GM15510 (cell line): ENCODE data around the gene PTPRZ1.

Experiments used
- POLR2A ChIP-seq: IDR thresholded peaks from 3 replicates; pipeline ENCODE4 v1.6.1; 2011; ENCODE audit warnings: borderline replicate concordance; ENCODE audit not compliant: insufficient read length; ENCODE audit errors: extremely low read depth

PTPRZ1 gene

DNA sequence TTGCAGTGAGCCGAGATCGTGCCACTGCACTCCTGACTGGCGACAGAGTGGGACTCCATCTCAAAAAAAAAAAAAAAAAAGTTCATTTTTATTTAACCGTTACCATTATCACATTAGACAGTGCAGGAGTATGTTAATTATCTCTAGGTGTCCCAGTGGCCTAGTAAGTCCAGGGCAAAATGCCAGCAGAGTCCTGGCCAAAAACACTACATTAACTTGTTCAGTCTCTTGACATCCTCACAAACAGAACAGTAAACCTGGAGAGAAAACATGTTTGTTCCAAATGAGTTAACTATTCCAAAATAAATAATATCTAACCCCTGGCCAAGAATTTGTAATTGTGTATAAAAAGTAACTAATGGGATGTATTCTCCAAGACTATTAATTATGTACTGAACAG lies 43.2 kb downstream of the PTPRZ1 start:
- no peak for TF ChIP-seq POLR2A

DNA sequence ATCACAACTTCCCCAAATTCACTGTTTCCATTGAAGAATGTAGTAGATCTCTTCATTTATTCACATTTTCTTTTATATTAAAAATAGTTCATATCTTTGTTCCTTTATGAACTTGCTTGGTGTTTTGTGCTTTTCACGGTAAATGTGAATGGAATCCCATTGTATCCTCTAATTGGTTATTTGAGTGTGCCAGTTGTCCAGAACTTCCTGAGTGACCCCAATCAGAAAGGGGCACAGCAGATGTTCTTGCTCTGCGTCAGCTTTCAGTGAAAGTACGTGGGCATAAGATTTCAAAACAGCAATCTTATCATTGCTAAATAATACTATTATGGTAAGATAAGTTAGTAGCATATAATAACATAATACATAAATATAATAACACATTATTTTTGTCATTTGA lies 47.0 kb downstream of the PTPRZ1 start:
- TF ChIP-seq POLR2A, result no peak

DNA sequence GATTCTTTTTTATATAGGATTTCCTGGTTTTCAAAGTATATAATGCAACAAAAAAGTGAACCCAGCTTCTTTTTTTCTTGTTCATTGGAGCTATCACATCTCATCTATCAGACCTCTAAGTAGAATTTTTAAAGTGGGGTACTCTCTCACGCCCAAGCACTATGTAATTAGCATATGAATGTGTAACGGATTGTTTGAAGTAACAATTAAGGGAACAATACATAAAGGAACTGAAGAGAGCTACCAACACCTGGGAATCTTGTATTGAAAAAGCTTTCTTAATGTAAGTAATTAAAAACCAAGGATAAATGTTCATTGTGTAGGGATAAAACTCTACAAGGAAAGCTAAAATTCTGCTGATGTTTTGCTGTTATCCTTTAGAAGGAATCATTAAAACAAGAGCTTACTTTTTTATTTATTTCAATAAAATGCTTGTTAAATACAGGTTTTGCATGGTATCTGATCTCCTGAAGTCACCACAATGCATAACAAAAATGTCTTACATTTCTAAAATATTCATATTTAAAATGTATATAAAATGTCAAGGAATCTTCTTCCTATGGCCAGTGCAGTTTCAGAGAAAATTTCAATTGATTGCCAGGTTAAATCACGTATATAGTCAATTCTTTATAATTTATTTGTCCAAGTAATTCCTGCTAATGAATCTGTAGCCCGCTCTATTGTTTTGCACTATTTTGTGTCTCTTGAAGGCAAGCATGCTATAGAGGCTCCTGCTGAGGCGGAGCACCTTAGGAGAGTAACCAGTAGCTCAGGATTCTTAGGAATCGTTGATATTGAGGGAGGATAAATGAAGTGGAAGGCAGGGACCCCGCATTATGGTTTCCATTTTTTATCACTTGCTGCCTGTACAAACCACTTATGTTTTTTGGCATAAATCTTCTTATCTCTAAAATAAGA lies 51.6 kb downstream of the PTPRZ1 start:
- TF ChIP-seq POLR2A, result no peak

DNA sequence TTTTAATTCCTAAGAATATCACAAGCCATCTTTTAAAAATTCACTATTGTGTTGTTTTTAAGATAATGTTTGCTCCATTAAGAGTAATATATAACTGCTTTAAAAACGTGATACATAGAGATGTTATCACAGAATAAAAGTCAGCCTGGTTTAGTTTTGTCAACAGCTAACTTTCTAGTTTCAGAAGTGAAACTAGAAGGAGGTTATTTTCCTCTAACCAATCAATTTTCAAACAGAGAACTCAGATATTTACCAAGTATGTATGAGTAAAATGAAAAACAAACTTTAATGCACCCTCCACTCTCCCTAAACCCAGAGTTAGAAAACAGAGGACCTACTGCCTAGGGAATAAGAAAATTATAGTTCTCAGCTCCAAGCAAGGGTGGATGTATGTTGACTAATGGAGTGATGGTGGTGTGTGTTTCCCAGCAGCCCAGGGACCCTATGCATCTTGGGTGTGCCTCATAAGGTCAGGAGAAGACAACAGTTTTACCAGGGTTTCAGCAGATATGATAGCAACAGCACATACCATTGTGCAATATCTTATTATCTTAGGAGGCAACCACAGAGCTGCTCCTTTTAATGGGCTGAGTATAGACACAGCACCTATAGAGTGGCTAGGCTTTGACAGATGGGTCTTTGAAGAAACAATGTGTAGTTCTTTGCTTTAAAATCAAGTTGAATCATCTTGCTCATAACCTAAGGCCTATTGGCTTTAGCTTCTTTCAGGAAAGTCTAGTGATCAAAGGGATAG lies 58.4 kb downstream of the PTPRZ1 start:
- no peak for TF ChIP-seq POLR2A

DNA sequence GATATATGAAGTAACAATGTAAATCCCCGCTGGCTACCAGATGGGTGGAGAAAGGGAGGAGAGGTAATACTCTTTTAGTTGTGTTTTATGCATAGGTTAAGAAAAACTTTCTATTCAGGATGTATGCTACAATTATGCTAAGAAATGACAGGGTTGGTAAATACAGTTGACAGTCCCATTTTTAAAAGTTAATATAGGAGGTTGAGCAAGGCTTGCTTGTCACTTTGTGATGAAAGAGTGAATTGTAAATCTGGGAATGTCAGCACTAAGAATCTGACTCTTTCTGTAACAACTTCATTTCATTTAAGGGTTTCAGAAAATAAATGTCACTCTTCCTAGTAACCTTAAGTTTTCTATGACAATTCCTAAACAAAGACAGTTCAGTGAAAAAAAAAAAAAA lies 59.8 kb downstream of the PTPRZ1 start:
- TF ChIP-seq POLR2A, result no peak

DNA sequence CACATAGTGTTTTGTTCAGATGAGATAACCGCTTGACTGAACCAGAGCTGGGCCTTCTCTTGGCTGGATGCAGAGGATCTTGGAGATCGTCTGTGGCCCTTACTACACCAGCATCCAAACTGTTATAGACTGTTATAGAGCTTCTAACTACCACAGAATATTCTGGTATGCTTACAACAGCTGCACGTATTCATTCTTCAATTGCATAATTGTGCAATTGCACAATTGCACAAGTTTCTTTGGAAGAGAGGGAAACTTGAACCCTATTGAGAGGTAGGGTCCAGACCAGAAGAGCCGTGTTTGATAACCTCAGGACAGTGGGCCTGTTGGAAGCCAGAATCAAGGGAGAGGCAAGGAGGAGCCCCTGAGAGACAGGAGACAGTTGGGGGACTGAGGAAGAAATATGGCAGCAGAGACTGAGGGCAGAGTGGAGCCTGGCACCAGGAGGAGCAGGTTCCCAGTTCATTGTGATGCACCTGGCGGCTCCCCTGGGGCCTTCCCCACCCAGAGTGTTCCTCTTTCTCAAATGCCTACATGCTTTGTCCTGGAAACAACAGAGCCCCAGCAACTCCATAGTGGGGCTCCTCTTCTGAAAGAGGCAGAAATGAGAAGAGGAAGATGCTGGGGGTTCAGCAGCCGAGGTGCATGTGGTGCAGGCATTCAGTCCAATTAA lies 64.1 kb downstream of the PTPRZ1 start:
- TF ChIP-seq POLR2A, result no peak

DNA sequence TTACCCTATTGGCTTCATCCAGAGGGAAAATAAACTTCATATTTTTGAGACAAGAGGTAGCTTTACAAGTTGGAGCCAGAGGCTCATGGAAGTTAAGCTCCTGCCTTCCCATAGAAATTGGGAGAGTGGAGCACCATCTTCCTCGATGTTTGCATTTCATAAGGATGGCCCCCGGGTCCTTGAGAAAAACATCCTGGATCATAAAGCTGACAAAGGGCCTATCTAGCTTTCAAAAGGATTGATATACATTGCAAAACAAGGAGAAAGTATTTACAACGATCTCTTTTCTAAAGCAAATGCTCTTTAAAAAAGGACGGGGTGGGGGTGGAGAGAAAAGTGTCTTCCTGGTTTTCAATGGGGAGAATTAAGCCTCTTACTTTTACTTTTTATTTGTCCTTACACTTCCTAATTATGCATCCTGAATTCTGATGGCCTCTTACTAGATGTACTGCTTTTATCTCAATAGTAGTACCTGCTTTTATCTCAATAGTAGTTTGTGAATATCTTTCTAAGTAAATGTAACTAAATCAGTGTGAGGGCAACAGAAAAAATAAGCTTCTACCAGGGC lies 65.6 kb downstream of the PTPRZ1 start:
- TF ChIP-seq POLR2A, result no peak

DNA sequence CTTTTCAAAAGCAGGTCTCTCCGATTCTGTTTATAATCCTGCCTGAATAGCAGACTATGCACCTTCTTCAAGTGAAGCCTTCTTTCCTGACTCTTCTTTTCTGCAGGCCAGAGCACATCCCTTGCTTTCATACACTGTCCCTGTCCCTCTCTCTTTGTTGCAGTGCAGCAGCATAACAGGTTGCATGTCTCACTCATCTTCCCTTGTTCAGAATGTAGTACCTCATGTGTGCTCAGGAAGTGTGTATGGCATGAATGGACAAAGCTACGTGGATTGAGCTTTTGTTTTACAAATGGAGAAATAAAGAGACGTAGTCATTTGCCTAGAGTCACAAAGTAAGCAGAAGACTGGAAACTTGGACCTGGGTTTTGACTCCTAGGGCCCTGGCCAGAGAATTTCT lies 68.0 kb downstream of the PTPRZ1 start:
- no peak for TF ChIP-seq POLR2A

DNA sequence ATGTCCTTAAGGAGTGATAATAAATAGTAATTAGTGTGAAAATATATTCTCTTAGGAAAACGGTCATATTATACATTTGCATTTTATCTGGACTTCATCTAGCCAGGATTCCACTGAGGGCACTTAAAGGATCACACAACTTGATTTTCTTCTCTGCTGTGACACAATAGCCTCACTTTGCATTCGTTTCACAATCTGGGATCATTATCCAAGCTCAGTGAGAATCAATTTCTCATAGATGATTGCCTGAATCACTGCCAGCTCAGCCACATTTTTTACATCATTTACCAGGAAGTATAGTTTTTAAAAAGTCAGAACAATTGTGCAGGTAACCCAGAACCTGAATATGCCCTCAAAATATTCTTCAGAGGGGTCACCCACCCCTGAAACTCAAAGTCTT lies 68.9 kb downstream of the PTPRZ1 start:
- TF ChIP-seq POLR2A, result no peak

DNA sequence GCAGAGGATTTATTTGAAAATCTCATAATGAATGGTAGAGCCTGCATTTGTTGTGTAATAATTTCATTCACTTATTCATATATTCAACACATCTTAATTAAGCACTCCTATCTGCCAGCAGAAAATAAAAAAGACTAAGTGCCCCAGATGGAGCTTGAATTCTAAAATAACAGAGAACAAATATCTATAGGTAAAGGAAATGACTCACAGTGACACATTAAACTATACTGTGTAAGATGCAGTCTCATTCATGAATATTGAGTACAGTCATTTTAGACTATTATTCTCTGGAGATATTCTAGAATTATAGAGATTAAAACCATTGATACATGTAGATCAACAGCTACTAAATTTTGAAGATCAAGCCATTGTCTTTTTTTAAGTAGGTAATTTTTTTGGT lies 72.1 kb downstream of the PTPRZ1 start:
- no peak for TF ChIP-seq POLR2A

DNA sequence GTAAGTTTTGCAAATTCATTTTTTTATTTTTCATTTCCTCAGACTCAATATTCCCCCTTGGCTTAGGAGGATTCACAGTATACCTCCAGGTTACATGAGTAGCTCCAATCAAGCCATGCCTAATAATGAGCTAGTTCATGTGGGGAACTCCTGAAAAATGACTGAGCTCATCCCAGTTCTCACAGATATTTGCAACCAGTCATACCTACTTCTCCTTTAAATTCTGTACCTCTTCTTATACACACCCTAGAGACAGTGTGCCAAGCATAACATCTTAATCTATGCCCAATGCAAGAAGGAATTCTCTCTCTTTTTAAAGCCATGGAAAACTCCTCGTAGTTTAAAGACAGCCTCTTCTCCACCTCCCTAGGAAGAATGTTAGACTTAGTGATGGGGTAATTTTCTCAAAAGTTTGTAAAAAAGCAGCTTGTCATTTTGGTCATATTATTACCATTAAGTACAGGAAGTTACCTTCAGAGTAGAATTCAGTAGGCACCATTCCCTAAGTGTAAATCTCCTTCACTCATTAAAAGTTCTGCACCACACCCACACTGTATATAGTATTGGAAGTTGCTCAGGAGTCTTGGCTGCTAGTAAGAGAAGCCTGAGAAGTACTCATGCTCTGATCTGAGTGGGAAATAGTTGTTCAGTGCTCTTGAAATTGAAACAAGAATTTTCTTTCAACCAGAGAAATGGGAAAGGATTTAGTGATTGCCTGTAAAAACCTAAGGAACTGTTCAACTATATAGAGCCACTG lies 72.7 kb downstream of the PTPRZ1 start:
- TF ChIP-seq POLR2A, result no peak

DNA sequence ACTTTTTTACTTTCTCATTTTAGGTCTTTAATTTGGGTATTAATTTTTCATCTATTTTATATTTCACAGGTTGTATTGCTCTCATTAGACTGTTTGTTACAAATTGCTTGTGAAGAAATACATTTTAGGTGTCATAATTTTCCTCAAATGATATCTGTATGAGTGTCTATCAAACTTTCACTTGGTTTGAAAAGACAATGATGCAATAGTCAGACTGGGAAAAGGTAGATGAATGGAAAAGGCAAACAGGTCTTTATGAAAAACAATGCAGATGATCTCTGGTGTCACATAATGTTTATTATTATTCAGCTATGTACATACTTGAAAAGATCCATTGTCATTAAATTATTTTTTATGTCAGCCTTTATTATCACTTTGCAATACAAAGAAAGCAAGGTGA lies 80.2 kb downstream of the PTPRZ1 start:
- TF ChIP-seq POLR2A, result no peak

DNA sequence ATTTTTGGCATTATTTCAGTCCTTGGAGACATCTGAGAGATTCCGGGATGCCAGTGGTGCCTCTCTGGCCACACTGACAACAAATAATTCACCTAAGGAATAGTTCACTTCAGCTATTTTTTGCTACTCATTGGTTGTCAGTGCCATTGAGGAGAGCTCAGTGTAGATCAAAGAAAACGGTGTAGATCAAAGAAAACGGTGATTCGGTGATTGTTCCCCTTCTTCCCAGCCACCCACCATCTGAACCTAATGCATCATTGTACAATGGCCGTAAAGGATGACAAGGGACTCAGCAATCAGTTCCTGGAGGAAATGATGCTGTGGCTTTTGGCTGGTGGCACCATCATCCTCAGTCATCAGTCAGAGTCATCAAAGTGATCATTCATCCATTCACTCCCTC lies 80.6 kb downstream of the PTPRZ1 start:
- no peak for TF ChIP-seq POLR2A

DNA sequence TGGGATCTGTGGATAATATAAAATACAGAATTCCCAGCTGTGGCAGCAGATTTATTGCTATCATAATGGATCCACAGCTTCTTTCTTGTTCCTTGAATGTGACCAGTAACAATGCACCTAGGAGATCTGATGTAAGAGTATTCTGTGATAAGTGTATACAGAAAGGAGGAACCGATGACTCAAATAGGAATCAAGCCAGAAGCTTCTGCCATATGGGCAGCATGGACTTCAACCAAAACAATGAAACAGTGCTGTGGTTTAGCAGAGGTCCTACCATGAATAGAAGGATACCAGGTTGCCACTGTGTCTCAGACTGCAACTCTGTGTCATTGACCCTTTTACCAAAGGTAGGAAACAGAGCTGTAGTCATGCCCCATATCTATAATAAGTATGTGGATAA lies 81.8 kb downstream of the PTPRZ1 start:
- no peak for TF ChIP-seq POLR2A
